NB4 (cell line): ENCODE data around the gene MINDY1.
A peak's percentile ranks its signal among the peaks of the same experiment; 100 is the strongest.

Experiments used
- POLR2A ChIP-seq: IDR thresholded peaks from 2 replicates; pipeline ENCODE4 v1.6.1; 2011; ENCODE audit warnings: mild to moderate bottlenecking; ENCODE audit not compliant: insufficient read length; ENCODE audit errors: extremely low read depth
- TF ChIP-seq, protein P1 (sequence below): IDR thresholded peaks from one replicate; pipeline ENCODE4 v1.5.1; 2012; ENCODE audit warnings: low read depth, low read length
- TF ChIP-seq, protein P2 (sequence below): IDR thresholded peaks from 2 replicates; pipeline ENCODE4 v1.6.1; 2011; ENCODE audit warnings: low read depth, low read length

DNA sequence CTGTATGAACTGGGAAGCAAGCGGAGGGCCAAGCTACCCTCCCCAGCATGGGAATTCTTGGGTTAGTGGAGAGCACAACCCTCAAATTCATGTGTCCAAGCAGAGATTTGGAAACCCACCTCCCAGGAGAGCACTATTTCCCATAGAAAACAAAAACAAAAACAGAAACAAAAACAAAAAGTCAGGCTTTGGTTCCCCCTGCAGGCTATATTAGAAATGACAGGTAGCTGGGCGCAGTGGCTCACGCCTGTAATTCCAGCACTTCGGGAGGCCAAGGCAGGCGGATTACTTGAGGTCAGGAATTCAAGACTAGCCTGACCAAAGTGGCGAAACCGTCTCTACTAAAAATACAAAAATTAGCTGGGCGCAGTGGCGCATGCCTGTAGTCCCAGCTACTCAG, 10.8 kb downstream of the MINDY1 start:
- TF ChIP-seq, protein P1, sequence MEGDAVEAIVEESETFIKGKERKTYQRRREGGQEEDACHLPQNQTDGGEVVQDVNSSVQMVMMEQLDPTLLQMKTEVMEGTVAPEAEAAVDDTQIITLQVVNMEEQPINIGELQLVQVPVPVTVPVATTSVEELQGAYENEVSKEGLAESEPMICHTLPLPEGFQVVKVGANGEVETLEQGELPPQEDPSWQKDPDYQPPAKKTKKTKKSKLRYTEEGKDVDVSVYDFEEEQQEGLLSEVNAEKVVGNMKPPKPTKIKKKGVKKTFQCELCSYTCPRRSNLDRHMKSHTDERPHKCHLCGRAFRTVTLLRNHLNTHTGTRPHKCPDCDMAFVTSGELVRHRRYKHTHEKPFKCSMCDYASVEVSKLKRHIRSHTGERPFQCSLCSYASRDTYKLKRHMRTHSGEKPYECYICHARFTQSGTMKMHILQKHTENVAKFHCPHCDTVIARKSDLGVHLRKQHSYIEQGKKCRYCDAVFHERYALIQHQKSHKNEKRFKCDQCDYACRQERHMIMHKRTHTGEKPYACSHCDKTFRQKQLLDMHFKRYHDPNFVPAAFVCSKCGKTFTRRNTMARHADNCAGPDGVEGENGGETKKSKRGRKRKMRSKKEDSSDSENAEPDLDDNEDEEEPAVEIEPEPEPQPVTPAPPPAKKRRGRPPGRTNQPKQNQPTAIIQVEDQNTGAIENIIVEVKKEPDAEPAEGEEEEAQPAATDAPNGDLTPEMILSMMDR, result peak; percentile 62
- TF ChIP-seq POLR2A, result no peak
- TF ChIP-seq, protein P2, sequence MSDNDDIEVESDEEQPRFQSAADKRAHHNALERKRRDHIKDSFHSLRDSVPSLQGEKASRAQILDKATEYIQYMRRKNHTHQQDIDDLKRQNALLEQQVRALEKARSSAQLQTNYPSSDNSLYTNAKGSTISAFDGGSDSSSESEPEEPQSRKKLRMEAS, result no peak
